HG02884 (cell line): Measurements from ENCODE around the gene ADAMTSL5.
"Not testable (repeated sequence)": the region's sequence is repeated elsewhere in the genome, so short reads cannot be mapped to it uniquely, and the experiment has no call there.

Experiments used
- ATAC-seq: cut with Tn5 transposase; IDR thresholded peaks from one replicate; pipeline ENCODE4 v1.9.1; 2021; ENCODE audit warnings: mild to moderate bottlenecking, moderate library complexity; ENCODE audit not compliant: unreplicated experiment

Gene ADAMTSL5, protein sequence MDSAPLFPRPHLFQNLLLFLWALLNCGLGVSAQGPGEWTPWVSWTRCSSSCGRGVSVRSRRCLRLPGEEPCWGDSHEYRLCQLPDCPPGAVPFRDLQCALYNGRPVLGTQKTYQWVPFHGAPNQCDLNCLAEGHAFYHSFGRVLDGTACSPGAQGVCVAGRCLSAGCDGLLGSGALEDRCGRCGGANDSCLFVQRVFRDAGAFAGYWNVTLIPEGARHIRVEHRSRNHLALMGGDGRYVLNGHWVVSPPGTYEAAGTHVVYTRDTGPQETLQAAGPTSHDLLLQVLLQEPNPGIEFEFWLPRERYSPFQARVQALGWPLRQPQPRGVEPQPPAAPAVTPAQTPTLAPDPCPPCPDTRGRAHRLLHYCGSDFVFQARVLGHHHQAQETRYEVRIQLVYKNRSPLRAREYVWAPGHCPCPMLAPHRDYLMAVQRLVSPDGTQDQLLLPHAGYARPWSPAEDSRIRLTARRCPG

DNA sequence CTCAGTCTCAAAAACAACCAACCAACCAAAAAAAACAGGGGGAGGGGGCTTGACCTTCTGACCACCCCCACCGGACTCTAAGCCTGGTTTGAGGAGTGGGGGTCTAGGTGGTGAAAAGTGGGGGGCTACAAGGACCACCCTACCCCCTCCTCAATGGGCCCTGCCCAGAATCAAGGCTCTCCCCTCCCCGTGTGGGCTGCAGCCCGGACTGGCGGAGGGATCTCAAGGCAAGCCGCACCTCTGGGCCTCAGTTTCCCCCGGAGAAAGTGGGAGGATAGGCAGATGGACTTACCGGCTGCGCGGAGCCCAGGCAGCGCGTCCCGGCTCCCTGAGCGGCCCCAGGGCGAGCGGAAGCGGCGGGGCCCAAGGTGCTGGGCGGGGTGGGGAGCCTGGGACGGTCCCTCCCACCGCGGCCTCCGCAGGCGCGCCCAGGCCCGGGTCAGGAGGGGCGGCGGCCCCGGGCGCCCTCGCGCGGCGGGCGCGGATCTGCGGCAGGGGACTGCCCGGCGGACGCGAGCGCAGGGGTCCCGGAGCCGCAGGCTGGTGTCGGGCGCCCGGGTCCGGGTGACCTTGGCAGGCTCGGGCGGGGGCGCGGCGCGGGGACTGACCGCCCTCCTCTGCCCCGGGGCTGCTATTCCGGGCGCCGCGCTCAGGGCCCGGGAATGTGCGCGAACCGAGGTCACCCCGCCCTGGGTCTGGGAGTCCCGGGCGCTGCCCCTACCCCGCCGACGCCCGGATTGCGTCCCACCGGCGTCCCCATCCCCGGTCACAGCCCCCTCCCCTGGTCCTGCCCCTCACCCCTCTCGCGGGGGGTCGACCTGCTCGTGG, at the start of gene ADAMTSL5:
Gene ADAMTSL5, minus strand, starts transcription at position 349 of the 828 bp plus-strand sequence. CDS start 2,076 bp downstream, outside the sequence.
- no peak for ATAC-seq

- no peak for ATAC-seq
Observed at GRCh38 chr19:1561236-1561842, 48.5 kb upstream of the ADAMTSL5 start.

GRCh38 chr19:1560286-1560882, 47.6 kb upstream of the ADAMTSL5 start:
- no peak for ATAC-seq

DNA sequence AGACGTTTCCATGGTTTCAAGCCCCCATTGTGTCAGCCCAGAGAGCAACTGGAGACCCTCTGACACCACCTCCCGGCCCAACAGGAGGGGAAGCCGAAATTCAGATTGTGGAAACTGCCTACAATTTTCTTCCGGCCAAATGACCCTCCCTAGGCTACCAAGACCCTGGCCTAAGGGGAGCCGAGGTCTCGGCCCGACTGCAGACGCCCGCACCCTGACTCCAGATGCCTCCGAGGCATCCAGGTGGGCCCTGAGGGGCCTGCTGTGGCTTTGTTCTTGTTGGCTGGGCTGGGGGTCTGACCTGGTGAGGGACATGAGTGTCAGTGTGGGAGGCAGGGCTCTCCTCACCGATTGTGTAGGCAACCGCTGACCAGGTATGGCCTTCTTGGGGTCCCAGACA, 45.7 kb upstream of the ADAMTSL5 start:
- ATAC-seq: no peak

DNA sequence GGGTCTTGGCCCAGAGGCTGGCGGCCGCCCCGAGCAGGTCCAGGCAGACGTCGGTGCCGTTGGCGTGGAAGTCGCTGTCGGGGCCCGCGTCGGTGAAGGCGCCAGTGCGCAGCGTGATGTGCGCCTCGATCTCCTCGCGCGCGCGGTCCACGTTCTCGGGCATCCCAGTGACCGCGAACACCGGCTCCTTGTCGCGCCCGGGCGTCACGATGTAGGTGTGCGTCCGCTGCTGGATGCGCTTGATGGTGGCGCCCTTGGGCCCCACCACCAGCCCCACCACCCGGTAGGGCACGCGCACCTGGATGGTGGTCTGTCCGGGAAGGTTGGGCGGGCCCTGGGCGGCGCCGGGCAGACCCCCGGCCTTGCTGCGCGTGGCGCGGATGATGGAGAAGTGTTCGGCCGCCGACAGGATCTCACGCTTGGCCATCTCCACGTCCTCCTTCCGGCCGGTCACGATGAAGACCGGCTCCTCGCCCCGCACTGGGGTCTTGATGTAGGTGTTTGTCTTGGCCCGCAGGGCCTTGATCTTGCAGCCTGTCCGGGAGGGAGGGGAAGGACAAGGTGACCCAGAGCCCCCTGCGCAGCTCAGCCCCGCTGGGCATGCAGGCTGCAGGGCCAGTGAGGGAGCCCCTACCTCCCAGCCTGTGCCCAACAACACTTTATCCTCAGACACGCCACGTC, 43.7 kb upstream of the ADAMTSL5 start:
- ATAC-seq: no peak

DNA sequence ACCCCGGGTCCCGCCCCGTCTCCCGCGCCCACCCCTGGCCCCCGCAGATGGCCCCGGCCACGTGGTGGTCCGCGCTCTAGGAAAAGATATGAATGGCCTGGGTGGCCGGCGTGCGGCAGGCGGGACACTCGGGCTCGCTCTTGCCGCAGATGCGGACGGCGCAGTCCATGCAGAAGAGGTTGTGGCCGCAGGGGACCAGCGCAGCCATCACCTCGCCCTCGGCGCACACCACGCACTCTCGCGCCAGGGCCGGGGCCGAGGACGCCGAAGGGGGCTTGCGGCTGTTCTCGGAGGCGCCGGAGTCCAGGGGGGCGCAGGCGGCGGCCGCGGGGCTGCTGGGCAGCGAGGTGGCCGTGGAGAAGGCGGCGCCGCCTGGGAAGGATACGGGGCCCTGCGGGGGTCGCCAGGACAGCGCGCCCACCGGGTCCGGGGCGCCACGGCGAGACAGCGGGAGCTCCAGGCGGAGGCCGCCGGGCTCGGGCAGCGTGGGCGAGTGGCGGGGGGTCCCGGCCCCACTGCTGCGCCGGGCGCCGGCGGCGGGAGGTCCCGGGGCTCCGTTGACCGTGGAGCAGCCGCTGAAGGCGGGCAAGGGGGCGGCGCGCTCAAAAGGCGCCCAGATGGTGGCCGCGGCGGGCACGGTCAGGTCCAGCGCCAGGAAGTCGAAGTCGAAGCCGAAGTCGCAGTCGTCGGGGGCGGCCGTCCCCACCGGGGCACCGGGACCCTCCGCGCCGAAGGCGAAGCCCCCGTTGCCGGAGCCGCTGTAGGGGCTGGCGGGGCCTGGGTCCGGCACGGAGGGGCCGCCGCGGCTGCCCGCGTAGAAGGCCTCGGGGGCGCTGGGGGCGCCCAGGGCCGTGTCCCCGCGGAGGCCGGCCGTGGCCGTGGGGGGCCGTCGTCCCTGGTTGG, 42.9 kb upstream of the ADAMTSL5 start:
- ATAC-seq: no peak

GRCh38 chr19:1554968-1555367, 42.1 kb upstream of the ADAMTSL5 start:
- ATAC-seq: no peak

DNA sequence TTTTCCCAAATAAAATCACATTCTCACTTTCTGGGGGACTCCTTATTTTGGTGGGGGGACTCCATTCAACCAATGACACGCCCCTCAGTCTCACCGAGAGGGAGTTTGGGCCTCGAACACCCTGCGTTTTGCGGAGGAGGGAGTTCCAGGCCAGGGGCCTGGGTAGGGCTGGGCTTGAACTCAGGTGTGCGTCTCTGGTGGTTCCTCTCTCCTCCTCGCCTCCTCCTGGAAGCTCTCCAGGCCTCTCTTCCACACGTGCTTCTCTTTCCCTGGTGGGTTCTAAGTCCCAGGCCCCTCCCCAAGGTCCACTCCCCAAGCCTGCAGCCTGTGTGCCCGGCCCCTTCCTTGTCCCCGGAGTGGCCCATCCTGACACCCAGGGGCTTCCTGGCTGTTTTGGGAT, 40.6 kb upstream of the ADAMTSL5 start:
- no peak for ATAC-seq

GRCh38 chr19:1551068-1552040, 38.5 kb upstream of the ADAMTSL5 start:
- no peak for ATAC-seq

- no peak for ATAC-seq
Observed at GRCh38 chr19:1549332-1549945, 36.6 kb upstream of the ADAMTSL5 start.

- no peak for ATAC-seq
Observed at GRCh38 chr19:1540365-1540925, 27.6 kb upstream of the ADAMTSL5 start.

DNA sequence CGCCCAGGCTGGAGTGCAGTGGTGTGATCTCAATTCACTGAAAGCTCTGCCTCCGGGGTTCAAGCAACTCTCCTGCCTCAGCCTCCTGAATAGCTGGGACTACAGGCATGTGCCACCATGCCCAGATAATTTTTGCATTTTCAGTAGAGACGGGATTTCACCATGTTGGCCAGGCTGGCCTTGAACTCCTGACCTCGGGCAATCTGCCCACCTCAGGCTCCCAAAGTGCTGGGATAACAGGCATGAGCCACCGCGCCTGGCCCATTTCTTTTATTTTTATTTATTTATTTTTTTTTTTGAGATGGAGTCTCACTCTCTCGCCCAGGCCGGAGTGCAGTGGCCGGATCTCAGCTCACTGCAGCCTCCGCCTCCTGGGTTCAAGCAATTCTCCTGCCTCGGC, 26.9 kb upstream of the ADAMTSL5 start:
- ATAC-seq: not testable (repeated sequence)

DNA sequence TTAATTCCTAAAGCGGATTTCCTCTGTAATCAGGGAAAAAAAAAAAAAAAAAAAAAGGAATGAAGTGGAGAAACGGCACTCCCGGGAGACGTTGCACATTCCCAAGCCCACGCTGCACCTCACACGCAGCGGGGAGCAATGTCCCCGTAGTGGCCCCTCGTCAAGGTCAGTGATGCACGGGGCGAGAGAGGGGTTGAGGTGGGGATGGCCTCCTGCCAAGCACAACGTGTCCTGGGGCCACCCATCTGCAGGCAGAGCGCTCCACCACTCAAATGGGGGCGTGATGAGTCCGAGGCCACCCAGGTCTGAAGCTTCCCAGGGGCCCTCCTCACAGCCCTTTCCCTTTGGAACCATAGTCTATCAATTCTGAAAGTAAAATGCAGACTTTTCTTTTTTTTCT, 26.2 kb upstream of the ADAMTSL5 start:
- no peak for ATAC-seq

DNA sequence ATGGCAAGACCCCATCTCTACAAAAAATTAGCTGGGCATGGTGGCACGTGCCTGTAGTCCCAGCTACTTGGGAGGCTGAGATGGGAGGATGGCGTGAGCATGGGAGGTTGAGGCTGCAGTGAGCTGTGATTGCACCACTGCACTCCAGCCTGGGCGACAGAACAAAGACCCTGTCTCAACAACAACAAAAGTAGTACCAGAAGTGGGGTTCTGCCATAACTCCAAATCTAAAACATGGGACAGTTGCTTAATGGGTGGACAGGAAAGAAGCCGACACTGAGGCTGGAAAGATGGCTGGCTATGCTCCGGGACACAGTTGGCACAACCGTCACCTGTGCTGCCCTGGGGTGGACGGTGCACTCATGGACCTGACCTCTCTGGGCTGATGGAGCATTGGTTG, 22.9 kb upstream of the ADAMTSL5 start:
- ATAC-seq: not testable (repeated sequence)

DNA sequence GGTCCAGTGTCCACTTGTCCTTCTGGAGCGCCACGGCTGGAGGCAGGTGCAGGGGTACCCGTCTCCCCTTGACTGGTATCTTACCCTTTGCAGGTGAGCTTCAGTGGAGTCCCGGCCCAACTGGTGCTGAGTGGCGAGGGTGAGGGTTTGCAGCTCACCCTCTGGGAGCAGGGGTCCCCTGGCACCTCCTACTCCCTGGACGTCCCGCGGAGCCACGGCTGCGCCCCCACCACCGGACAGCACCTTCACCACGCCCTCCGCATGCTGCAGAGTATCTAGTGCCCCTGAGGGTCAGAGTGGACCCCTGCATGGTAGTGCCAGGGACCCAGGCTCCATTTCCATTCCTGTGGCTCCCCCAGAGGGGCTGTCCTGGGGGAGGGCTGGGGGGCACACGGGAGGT, 22.2 kb upstream of the ADAMTSL5 start:
- no peak for ATAC-seq

GRCh38 chr19:1533510-1534150, 20.8 kb upstream of the ADAMTSL5 start:
- ATAC-seq: no peak

DNA sequence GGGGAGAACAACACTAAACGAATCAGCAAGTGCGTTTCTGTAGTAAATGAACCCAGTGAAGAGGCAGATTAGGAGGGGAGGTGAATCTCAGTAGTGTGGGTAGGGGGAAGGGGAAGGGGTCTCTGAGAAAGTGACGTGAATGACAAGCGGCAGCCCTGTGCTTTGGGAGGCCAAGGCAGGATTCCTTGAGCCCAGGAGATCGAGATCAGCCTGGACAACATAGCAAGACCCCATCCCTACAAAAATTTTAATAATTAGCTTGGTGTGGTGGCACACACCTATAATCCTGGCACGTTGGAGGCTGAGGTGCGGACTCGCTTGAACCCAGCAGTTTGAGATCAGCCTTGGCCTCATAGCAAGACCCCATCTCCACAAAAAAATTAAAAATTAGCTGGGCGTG, 19.2 kb upstream of the ADAMTSL5 start:
- no peak for ATAC-seq
